Esophagus squamous epithelium (tissue), 5 donors: ENCODE measurements around the gene FAM174C. TPM values are rescaled to one million over a fixed set of nuclear protein-coding genes. Genes with fewer than 3 reads are reported as not detected.

Experiments
- DNase-seq: peaks from one replicate; lab custom pipeline; 2025; lab: John Stamatoyannopoulos, UW
- H3K27ac ChIP-seq, 4 donors: fragments of 200-600 bp; sonication (generic); one replicate each; pipeline ENCODE4 v1.5.1; 2016 to 2019; ENCODE audit warnings: mild to moderate bottlenecking in 1 of 4
- H3K27me3 ChIP-seq, 4 donors: fragments of 200-600 bp; sonication (generic); 1 replicate in 3 of 4; 2 replicates in 1 of 4; pipeline versions ENCODE4 v1.5.1 to v1.6.0; 2017 to 2021; ENCODE audit warnings: antibody characterized with exemption in 1 of 4
- H3K36me3 ChIP-seq, 3 donors: fragments of 200-600 bp; sonication (generic); one replicate each; pipeline ENCODE4 v1.5.1; 2016 to 2019
- H3K4me1 ChIP-seq, 3 donors: fragments of 200-600 bp; sonication (generic); one replicate each; pipeline ENCODE4 v1.5.1; 2017 to 2019
- H3K4me3 ChIP-seq, 4 donors: fragments of 200-600 bp; sonication (generic); 1 replicate in 3 of 4; 2 replicates in 1 of 4; pipeline ENCODE4 v1.5.1; 2016 to 2019; ENCODE audit warnings: mild to moderate bottlenecking in 2 of 4, moderate library complexity in 1 of 4
- H3K9me3 ChIP-seq, 3 donors: fragments of 200-600 bp; sonication (generic); one replicate each; pipeline ENCODE4 v1.5.1; 2016 to 2019
- CTCF ChIP-seq, 6 experiments: fragments of 450-650 bp in 4 of 6; fragments of 200-600 bp in 2 of 6; sonication (generic) in 2 of 6; IDR thresholded peaks; one replicate each; pipeline ENCODE4 v1.5.1; 2016 to 2019; ENCODE audit warnings: antibody characterized with exemption in 6 of 6, mild to moderate bottlenecking in 4 of 6, moderate library complexity in 4 of 6
- POLR2A ChIP-seq, 4 donors: fragments of 450-650 bp; IDR thresholded peaks; one replicate each; pipeline ENCODE4 v1.6.1; 2017; ENCODE audit warnings: antibody characterized with exemption in 4 of 4, mild to moderate bottlenecking in 4 of 4, moderate library complexity in 3 of 4
- WGBS, 2 donors: methylation state at CpG; one replicate each; pipeline ENCODE4 v1.1.5; 2018; 5-methylcytosine and 5-hydroxymethylcytosine counted together
- intact Hi-C: fragments of 100-400 bp; cut with DNase I; formaldehyde crosslinking; loops from one replicate; pipeline ENCODE4 v1.15.0; 2022
- total RNA-seq, 4 donors: library from RNA; depleted of rRNA; stranded (reverse); fragments of >200 nt; gene quantifications; one replicate each; pipeline ENCODE4 v1.1.0, GENCODE V29; 2016
- donor health status: DM: yes; HTN: yes; CAD: no.

Gene FAM174C
- total RNA-seq, 4 donors from 2014 or later: 31.5 to 69.8 (median 50.5) TPM

- Histone ChIP-seq H3K9me3 (no peaks in the 10 kb centered on the region), H3K36me3 (peaks cover 27 to 56% (median 31%) of the 10 kb centered on the region in 3 donors), H3K4me3 (peak overlapping the region; percentile 73 to 98 (median 90)), H3K4me1 (peaks cover 43 to 79% (median 54%) of the 10 kb centered on the region in 3 donors), H3K27me3 (no peaks in the 10 kb centered on the region), H3K27ac (peak overlapping the region; percentile 98 to 100 (median 100))
- TF ChIP-seq CTCF (IDR thresholded peaks at IDR 0.05) (peak in 1 of 6 experiments; percentile 2), POLR2A (IDR thresholded peaks at IDR 0.05) (peak in 1 of 4 donors; percentile 42)
- intact Hi-C loops: no loop called here
- peak; percentile 59 for DNase-seq
- 0% methylated on average over 4 to 24 of the region's 41 CpGs for WGBS, 2 donors
Observed at GRCh38 chr19:1251330-1252220, 23.8 kb upstream of the FAM174C start.

DNA sequence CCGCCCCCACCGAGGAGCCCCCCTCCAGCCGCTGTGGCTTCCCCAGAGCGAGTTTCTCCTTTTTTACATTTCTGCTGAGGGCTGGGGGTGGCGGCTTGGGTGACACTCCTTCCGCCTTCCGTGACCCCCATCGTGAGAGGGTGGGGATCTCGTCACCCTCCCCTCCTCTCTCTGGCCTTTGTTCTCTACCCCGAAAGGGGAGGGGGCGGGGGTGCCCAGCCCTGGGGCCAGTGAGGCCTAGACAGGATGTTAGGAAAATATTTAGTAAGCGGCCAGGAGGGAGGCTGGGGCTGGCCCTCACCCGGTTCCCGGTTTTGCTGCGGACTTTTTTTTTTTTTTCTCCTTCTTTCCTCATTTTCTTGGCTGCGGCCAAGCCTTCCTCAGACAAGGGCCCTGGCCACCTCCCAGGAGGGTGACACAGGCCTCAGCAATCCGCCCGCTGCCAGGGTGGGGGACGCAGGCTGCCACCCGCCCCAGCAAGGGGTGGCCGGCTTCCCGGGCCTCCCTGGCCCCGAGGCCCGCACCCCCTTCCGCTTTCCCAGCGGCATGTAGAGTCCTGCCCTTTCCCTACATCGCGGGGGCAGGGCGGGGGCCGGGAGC is 23.0 kb upstream of the FAM174C start:
- Histone ChIP-seq H3K4me1 (peaks cover 50 to 79% (median 60%) of the 10 kb centered on the region in 3 donors), H3K27ac (peak overlapping the region; percentile 98 to 100 (median 100)), H3K36me3 (peaks cover 35 to 64% (median 38%) of the 10 kb centered on the region in 3 donors), H3K9me3 (no peaks in the 10 kb centered on the region), H3K27me3 (no peaks in the 10 kb centered on the region), H3K4me3 (peak overlapping the region; percentile 73 to 98 (median 90))
- TF ChIP-seq CTCF (IDR thresholded peaks at IDR 0.05) (no peak), POLR2A (IDR thresholded peaks at IDR 0.05) (peak in 2 of 4 donors; percentile 26 to 30)
- intact Hi-C loops: no loop called here
- peak; percentile 83 for DNase-seq
- WGBS, 2 donors: 1 to 3% methylated on average over 11 to 16 of the region's 30 CpGs

DNA sequence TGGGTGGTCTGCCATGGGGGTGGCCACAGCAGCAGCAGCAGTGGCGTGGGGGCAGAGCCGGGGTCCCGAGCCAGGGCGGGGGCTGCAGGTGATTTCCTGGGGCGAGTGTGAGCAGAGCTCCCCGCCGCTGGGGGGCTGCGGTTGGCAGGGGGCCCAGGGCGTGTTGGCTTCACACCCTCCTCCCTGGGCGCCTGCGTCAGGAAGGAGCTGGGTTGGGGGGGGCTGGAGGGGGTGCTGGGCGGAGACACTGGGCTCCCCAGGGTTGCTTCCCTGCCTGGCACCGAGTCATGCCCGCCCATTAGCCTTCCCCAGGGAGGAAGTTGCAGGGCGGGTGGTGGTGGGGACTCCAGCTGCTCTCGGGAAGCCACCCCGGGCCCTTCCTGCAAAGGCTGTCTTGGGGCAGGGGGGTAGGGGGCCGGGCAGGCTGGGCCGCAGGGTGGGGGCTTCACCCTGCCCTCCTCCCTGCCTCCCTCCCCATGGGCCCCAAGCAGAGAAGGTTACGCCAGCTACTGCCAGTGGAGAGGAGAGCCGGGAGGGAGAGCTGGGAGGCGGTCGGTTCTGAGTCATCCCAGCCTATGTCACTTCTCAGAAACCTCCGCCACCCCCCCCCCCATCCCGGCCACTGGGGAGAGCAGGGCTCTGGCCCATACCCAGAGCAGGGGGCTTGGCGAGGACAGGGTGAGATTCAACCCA is 22.4 kb upstream of the FAM174C start:
- 0% methylated on average over 4 of the region's 26 CpGs; no CpG with 5 or more reads in 1 of the 2 donors for WGBS, 2 donors
- Histone ChIP-seq H3K9me3 (no peaks in the 10 kb centered on the region), H3K27me3 (no peaks in the 10 kb centered on the region), H3K4me1 (peaks cover 50 to 79% (median 60%) of the 10 kb centered on the region in 3 donors), H3K27ac (peak overlapping the region; percentile 98 to 100 (median 100)), H3K4me3 (peak overlapping the region; percentile 73 to 98 (median 90)), H3K36me3 (peaks cover 35 to 70% (median 38%) of the 10 kb centered on the region in 3 donors)
- DNase-seq: peak; percentile 81
- intact Hi-C loops: no loop called here
- peak in 2 of 6 experiments; percentile 15 to 34 for TF ChIP-seq CTCF (IDR thresholded peaks at IDR 0.05)
- peak in 1 of 4 donors; percentile 20 for TF ChIP-seq POLR2A (IDR thresholded peaks at IDR 0.05)

DNA sequence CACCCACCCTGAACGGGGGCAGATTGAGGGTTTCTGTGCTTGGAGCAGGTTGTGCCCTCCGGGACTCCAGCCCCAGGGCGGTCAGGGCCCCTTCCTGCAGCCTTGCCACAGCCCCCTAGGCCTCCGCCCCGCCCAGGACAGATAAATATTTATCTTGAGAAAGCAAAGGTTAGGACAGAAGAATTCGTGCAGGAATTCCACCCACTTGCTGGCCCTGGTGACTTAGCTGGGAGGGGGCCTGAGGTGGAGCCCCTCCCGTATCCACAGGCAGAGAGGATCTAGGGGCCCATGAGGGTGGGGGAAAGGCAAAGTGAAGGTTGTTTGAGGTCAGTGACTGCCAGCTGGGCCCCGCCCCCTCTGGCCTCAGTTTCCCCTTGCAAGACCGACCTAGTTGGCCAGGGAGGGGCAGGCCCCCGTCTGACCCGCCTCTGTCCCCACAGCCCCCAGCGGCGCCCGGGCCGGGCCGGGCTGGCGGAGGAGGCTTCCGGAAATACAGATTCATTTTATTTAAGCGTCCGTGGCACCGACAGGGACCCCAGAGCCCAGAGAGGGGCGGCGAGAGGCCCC is 21.7 kb upstream of the FAM174C start:
- 12 to 24% methylated on average over 4 to 11 of the region's 23 CpGs for WGBS, 2 donors
- H3K4me1 ChIP-seq: peaks cover 54 to 80% (median 63%) of the 10 kb centered on the region in 3 donors
- peaks cover 35 to 77% (median 38%) of the 10 kb centered on the region in 3 donors for H3K36me3 ChIP-seq
- H3K4me3 ChIP-seq: peak overlapping the region; percentile 73 to 98 (median 90)
- no peaks in the 10 kb centered on the region for H3K9me3 ChIP-seq
- H3K27ac ChIP-seq: peak overlapping the region; percentile 98 to 100 (median 100)
- intact Hi-C loops: no loop called here
- no peak for DNase-seq
- no peaks in the 10 kb centered on the region for H3K27me3 ChIP-seq
- TF ChIP-seq CTCF (IDR thresholded peaks at IDR 0.05): no peak
